ENCODE data around the gene TEX19. TPM values are rescaled to one million over a fixed set of nuclear protein-coding genes. Genes with fewer than 3 reads are reported as not detected.

Gene TEX19
- total and polyA plus RNA-seq, 2 of the 8 experiments (the other 6 are each of a cell fraction or from before 2014, with no cell fraction given) = 0.54 to 0.80 TPM

DNA sequence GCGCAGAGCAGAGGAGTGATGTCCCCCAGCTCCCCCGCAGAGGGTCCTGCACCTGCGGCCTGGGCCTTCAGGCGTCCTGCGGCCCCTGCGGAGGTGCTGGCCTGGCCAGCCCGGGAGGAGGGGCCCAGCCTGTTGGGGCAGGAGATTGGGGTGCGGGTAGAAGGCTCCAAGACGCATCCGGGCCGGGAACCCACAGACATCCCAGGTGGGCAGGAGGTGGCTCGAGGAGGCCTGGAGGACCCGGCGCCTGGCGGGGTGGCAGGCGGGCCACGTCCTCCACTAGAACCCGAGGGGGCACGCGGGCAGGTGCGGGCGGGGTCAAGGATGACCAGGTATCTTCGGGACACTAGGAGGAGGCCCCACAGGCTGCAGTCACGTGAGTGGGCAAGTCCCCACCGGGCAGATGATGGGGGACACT is 24.8 kb upstream of the TEX19 start:
- WGBS, 2 experiments (ENCODE audit: extremely low coverage in 1 of 2, insufficient coverage in 1 of 2, insufficient read length in 1 of 2, insufficient replicate concordance in 2 of 2, low coverage in 1 of 2, low lambda C conversion rate in 2 of 2, missing lambda C conversion rate in 1 of 2) = 78% methylated on average over 25 of the region's 25 CpGs; no CpG with 5 or more reads in 1 of the 2 experiments
- Histone ChIP-seq H3K4me3 (ENCODE audit: extremely low read depth in 1 of 4, insufficient read depth in 2 of 4, low read depth in 3 of 4, low read length in 4 of 4) (no peak overlapping the region), H3K79me2 (ENCODE audit: control insufficient read depth in 1 of 2, insufficient read depth in 2 of 2, low read length in 2 of 2) (no peaks in the 10 kb centered on the region)
- TF ChIP-seq CBX8 (IDR thresholded peaks at IDR 0.05; ENCODE audit: borderline replicate concordance, low read depth, low read length) = no peak
- no peak for TF ChIP-seq RBBP5 (IDR thresholded peaks at IDR 0.05; ENCODE audit: borderline replicate concordance, low read depth, low read length)
- no peak for TF ChIP-seq GTF2F1 (IDR thresholded peaks at IDR 0.05; ENCODE audit: borderline replicate concordance, low read depth, low read length)
- no peak for TF ChIP-seq SIRT6 (IDR thresholded peaks at IDR 0.05; ENCODE audit: low read length)
- no peak for TF ChIP-seq EZH2 (IDR thresholded peaks at IDR 0.05; ENCODE audit: low read depth, low read length, severe bottlenecking)
- no peak for TF ChIP-seq POLR2A (IDR thresholded peaks at IDR 0.05; ENCODE audit: control extremely low read depth in 1 of 2, low read depth in 2 of 2, low read length in 2 of 2)
- TF ChIP-seq CREB1 (IDR thresholded peaks at IDR 0.05) = no peak
- no peak for TF ChIP-seq SP2 (IDR thresholded peaks at IDR 0.05; ENCODE audit: low read length)
- no peak for TF ChIP-seq SAP30 (IDR thresholded peaks at IDR 0.05; ENCODE audit: insufficient read depth, insufficient replicate concordance, low read length)
- TF ChIP-seq PHF8 (conservative IDR thresholded peaks at IDR 0.05; ENCODE audit: low read depth, low read length) = no peak
- TF ChIP-seq HDAC2 (IDR thresholded peaks at IDR 0.05; ENCODE audit: borderline replicate concordance in 1 of 2, low read depth in 2 of 2, low read length in 2 of 2) = no peak
- TF ChIP-seq EGR1 (IDR thresholded peaks at IDR 0.05; ENCODE audit: borderline replicate concordance, low read depth, low read length) = no peak

More for the DNA sequence above, 24.8 kb upstream of the TEX19 start:
- Histone ChIP-seq H3K23me2 (ENCODE audit: low read depth, low read length) (peaks cover 8% of the 10 kb centered on the region), H3K14ac (ENCODE audit: insufficient read length) (no peak overlapping the region), H3K9me3 (ENCODE audit: insufficient read depth in 2 of 2, low read depth in 1 of 2, low read length in 1 of 2) (no peaks in the 10 kb centered on the region), H2BK15ac (ENCODE audit: low read length) (no peak overlapping the region), H3K4me1 (replicated peaks in 1 of 4; ENCODE audit: control insufficient read depth in 3 of 4, insufficient read depth in 4 of 4, low read length in 3 of 4) (peaks cover 0 to 19% (median 11%) of the 10 kb centered on the region in 4 experiments; a peak in 6 of 7 replicates), H4K5ac (ENCODE audit: insufficient read length, low read depth, low read length) (no peak overlapping the region), H2AFZ (ENCODE audit: low read length) (no peak overlapping the region), H2BK20ac (ENCODE audit: low read length) (no peak overlapping the region), H4K20me1 (replicated peaks in 1 of 2; ENCODE audit: control insufficient read depth in 1 of 2, insufficient read depth in 2 of 2, low read length in 2 of 2) (no peaks in the 10 kb centered on the region), H3K27ac (ENCODE audit: low read depth, low read length) (no peak overlapping the region), H2BK120ac (replicated peaks; ENCODE audit: low read depth, low read length) (no peak overlapping the region), H3K56ac (replicated peaks; ENCODE audit: insufficient read length, low read depth, low read length) (no peak overlapping the region), H3K9ac (replicated peaks in 1 of 4; ENCODE audit: extremely low read depth in 1 of 4, low read depth in 3 of 4, low read length in 3 of 4) (no peak overlapping the region), H3K27me3 (replicated peaks in 1 of 4; ENCODE audit: control insufficient read depth in 3 of 4, extremely low read depth in 1 of 4, insufficient read depth in 3 of 4, low read length in 3 of 4) (peaks cover 28 to 63% (median 57%) of the 10 kb centered on the region in 4 experiments), H3K79me1 (ENCODE audit: low read depth, low read length) (no peaks in the 10 kb centered on the region), H2AK5ac (ENCODE audit: low read depth, low read length) (no peak overlapping the region), H4K8ac (ENCODE audit: extremely low read depth, insufficient read depth, low read length) (no peak overlapping the region; the same call in 1 of the 2 replicates), H3K4me2 (ENCODE audit: insufficient read depth in 1 of 2, low read depth in 2 of 2, low read length in 2 of 2) (peak overlapping the region; percentile 7 to 69; a peak in 2 of 4 replicates), H3K18ac (ENCODE audit: extremely low read depth, low read length) (no peak overlapping the region), H4K91ac (replicated peaks; ENCODE audit: insufficient read length, low read length) (no peak overlapping the region), H3K36me3 (ENCODE audit: control insufficient read depth in 2 of 4, insufficient read depth in 4 of 4, low read length in 3 of 4) (no peaks in the 10 kb centered on the region), H3K4ac (replicated peaks; ENCODE audit: insufficient read length, low read depth, low read length) (no peak overlapping the region), H3K23ac (ENCODE audit: insufficient read length) (no peak overlapping the region), H2BK12ac (ENCODE audit: low read depth, low read length) (no peak overlapping the region), H2BK5ac (ENCODE audit: low read depth, low read length) (no peak overlapping the region)
- no peak for DNase-seq (ENCODE audit: low read depth in 1 of 2, low spot score in 2 of 2)
- no peak for FAIRE-seq
- CTCF ChIA-PET (ENCODE audit: partially characterized antibody) = interaction anchor here (0.5 to 2.6 kb wide), 8 partner anchors 11 to 35 kb away, joined by 3 to 11 read pairs (median 4); no protein-coding TSS in a partner anchor
- POLR2A ChIA-PET (ENCODE audit: partially characterized antibody) = interaction anchor here (0.7 to 1.4 kb wide), 3 partner anchors 10 to 44 kb away, joined by 3 to 5 read pairs (median 4); no protein-coding TSS in a partner anchor
